HepG2 (cell line): ENCODE data around the gene VPS37B. TPM values are rescaled to one million over a fixed set of nuclear protein-coding genes. Genes with fewer than 3 reads are reported as not detected.

Experiments
- ARNT2 ChIP-seq: sonication (generic); formaldehyde crosslinking; IDR thresholded peaks from 2 replicates; pipeline ENCODE4 v1.8.0; 2022; ENCODE audit warnings: mild to moderate bottlenecking, low read depth, missing genetic modification reagents, moderate library complexity
- ATF2 ChIP-seq: sonication (generic); formaldehyde crosslinking; IDR thresholded peaks from 2 replicates; pipeline ENCODE4 v1.4.0; 2020; ENCODE audit warnings: missing genetic modification reagents
- ATF3 ChIP-seq: sonication (generic); formaldehyde crosslinking; IDR thresholded peaks from 2 replicates; pipeline ENCODE4 v1.4.0; 2020; ENCODE audit warnings: missing genetic modification reagents
- HNRNPL ChIP-seq: fragments of 200-400 bp; formaldehyde crosslinking; IDR thresholded peaks from 2 replicates; pipeline ENCODE4 v1.6.1; 2017; ENCODE audit warnings: mild to moderate bottlenecking, low read depth, low read length
- MEIS1 ChIP-seq: sonication (generic); formaldehyde crosslinking; IDR thresholded peaks from 2 replicates; pipeline ENCODE4 v1.9.0; 2021; ENCODE audit warnings: mild to moderate bottlenecking, missing genetic modification reagents, moderate library complexity, borderline replicate concordance
- NCOA1 ChIP-seq: sonication (generic); formaldehyde crosslinking; IDR thresholded peaks from 2 replicates; pipeline ENCODE4 v1.9.0; 2021; ENCODE audit warnings: missing genetic modification reagents
- SNRNP70 ChIP-seq: fragments of 200-400 bp; formaldehyde crosslinking; IDR thresholded peaks from 2 replicates; pipeline ENCODE4 v1.6.1; 2017; ENCODE audit warnings: mild to moderate bottlenecking, low read depth, low read length, moderate library complexity
- TEAD2 ChIP-seq: sonication (generic); formaldehyde crosslinking; IDR thresholded peaks from 2 replicates; pipeline ENCODE4 v1.9.0; 2021; ENCODE audit warnings: missing genetic modification reagents
- THYN1 ChIP-seq: sonication (generic); formaldehyde crosslinking; IDR thresholded peaks from 2 replicates; pipeline ENCODE4 v1.8.1; 2023; ENCODE audit warnings: low read depth, mild to moderate bottlenecking, moderate library complexity, missing genetic modification reagents, borderline replicate concordance
- TRIM22 ChIP-seq: fragments of 450-650 bp; IDR thresholded peaks from 2 replicates; pipeline ENCODE4 v1.6.1; 2017
- ZKSCAN1 ChIP-seq: fragments of 150-350 bp; IDR thresholded peaks from 2 replicates; pipeline ENCODE4 v1.6.1; 2014; ENCODE audit warnings: low read length
- ZMAT3 ChIP-seq: sonication (generic); formaldehyde crosslinking; conservative IDR thresholded peaks from 2 replicates; pipeline ENCODE4 v1.7.0; 2021; ENCODE audit warnings: missing genetic modification reagents
- ZNF260 ChIP-seq: sonication (generic); formaldehyde crosslinking; IDR thresholded peaks from 2 replicates; pipeline ENCODE4 v1.4.0; 2020; ENCODE audit warnings: missing genetic modification reagents, low read depth, mild to moderate bottlenecking, borderline replicate concordance
- ZNF280B ChIP-seq: sonication (generic); formaldehyde crosslinking; IDR thresholded peaks from 2 replicates; pipeline ENCODE4 v1.5.0; 2020; ENCODE audit warnings: missing genetic modification reagents, mild to moderate bottlenecking, borderline replicate concordance
- ZNF432 ChIP-seq: sonication (generic); formaldehyde crosslinking; IDR thresholded peaks from 2 replicates; pipeline ENCODE4 v1.5.0; 2020; ENCODE audit warnings: missing genetic modification reagents, mild to moderate bottlenecking, borderline replicate concordance
- ZNF703 ChIP-seq: sonication (generic); formaldehyde crosslinking; IDR thresholded peaks from 2 replicates; pipeline ENCODE4 v1.5.1; 2020; ENCODE audit warnings: missing genetic modification reagents, mild to moderate bottlenecking, moderate library complexity, borderline replicate concordance
- ZNF740 ChIP-seq: sonication (generic); formaldehyde crosslinking; IDR thresholded peaks from 2 replicates; pipeline ENCODE4 v1.4.0; 2020; ENCODE audit warnings: missing genetic modification reagents
- ZNF746 ChIP-seq: sonication (generic); formaldehyde crosslinking; IDR thresholded peaks from 2 replicates; pipeline ENCODE4 v1.8.0; 2022; ENCODE audit warnings: mild to moderate bottlenecking, missing genetic modification reagents
- ZNF781 ChIP-seq: sonication (generic); formaldehyde crosslinking; IDR thresholded peaks from 2 replicates; pipeline ENCODE4 v1.5.1; 2020; ENCODE audit warnings: borderline replicate concordance, mild to moderate bottlenecking, missing genetic modification reagents; ENCODE audit errors: not compliant biosample characterization
- ZNF790 ChIP-seq: sonication (generic); formaldehyde crosslinking; IDR thresholded peaks from 2 replicates; pipeline ENCODE4 v1.8.0; 2022; ENCODE audit warnings: missing genetic modification reagents, mild to moderate bottlenecking, borderline replicate concordance
- ZNF800 ChIP-seq: sonication (generic); formaldehyde crosslinking; IDR thresholded peaks from 2 replicates; pipeline ENCODE4 v1.4.0; 2020; ENCODE audit warnings: missing genetic modification reagents
- polyA plus RNA-seq, 8 experiments: library from polyadenylated mRNA; depleted of rRNA in 3 of 8; stranded (reverse) in 7 of 8; unstranded in 1 of 8; fragments of >200 nt; fragmentation: Illumina TruSeq in 4 of 8; extraction: Trizol in 4 of 8; gene quantifications; 2 replicates each; pipeline versions ENCODE4 v1.2.1 to v1.2.3, GENCODE V29; 2011 to 2016; ENCODE audit warnings: low read depth in 4 of 8, missing spikeins in 1 of 8, mixed read lengths in 1 of 8; ENCODE audit not compliant: insufficient read depth in 1 of 8
- total RNA-seq, 5 experiments: library from RNA; depleted of rRNA; stranded (reverse); fragments of >200 nt; fragmentation: Illumina TruSeq; extraction: Trizol; gene quantifications; 2 replicates each; pipeline ENCODE4 v1.2.3, GENCODE V29; 2016; ENCODE audit warnings: low read depth in 1 of 5

VPS37B gene
- total and polyA plus RNA-seq, 2 of the 13 experiments (the other 11 are each of a cell fraction or from before 2014, with no cell fraction given): 4.6 to 5.3 TPM

- no peak for TF ChIP-seq ATF2
- TF ChIP-seq ZNF260 (CRISPR knock-in tag): no peak
- no peak for TF ChIP-seq ZKSCAN1
- TF ChIP-seq NCOA1 (CRISPR knock-in tag): no peak
- 0 out of 2 replicates have a peak, but pooled peaks have one; percentile 35 for TF ChIP-seq ZNF800
- no peak for TF ChIP-seq ZNF740 (CRISPR knock-in tag)
- no peak for TF ChIP-seq TEAD2 (CRISPR knock-in tag)
- no peak for TF ChIP-seq SNRNP70
- TF ChIP-seq ZNF790 (CRISPR knock-in tag): no peak
- TF ChIP-seq HNRNPL: 0 out of 2 replicates have a peak, but pooled peaks have one; percentile 32
- TF ChIP-seq TRIM22: no peak
- TF ChIP-seq ZMAT3: no peak
- no peak for TF ChIP-seq ATF3 (CRISPR knock-in tag)
- no peak for TF ChIP-seq ZNF432 (CRISPR knock-in tag)
- TF ChIP-seq MEIS1: no peak
- no peak for TF ChIP-seq ZNF280B (CRISPR knock-in tag)
- TF ChIP-seq ZNF703 (CRISPR knock-in tag): no peak
- TF ChIP-seq THYN1 (CRISPR knock-in tag): no peak
- no peak for TF ChIP-seq ZNF781 (CRISPR knock-in tag)
- no peak for TF ChIP-seq ZNF746 (CRISPR knock-in tag)
- TF ChIP-seq ARNT2 (CRISPR knock-in tag): no peak
These were observed 61.6 kb downstream of the VPS37B start (continued) for GRCh38 chr12:122834104-122834920.
